GM06990 (cell line): ENCODE measurements around the gene SLC2A10.

ENCODE experiments used
- DNase-seq: peaks from one replicate; pipeline ENCODE4 v3.0.0-alpha.2; 2011; ENCODE audit not compliant: insufficient read length; ENCODE audit errors: extremely low read depth
- H3K27me3 ChIP-seq: replicated peaks from 2 replicates; pipeline ENCODE4 v1.6.0; 2011; ENCODE audit warnings: low read length; ENCODE audit not compliant: control insufficient read depth, insufficient read depth
- H3K36me3 ChIP-seq: 2 replicates; pipeline ENCODE4 v1.5.1; 2011; ENCODE audit warnings: low read length; ENCODE audit not compliant: control insufficient read depth, insufficient read depth
- H3K4me3 ChIP-seq: replicated peaks from 2 replicates; pipeline ENCODE4 v1.5.1; 2011; ENCODE audit warnings: low read depth, mild to moderate bottlenecking, control low read depth, low read length
- CTCF ChIP-seq: IDR thresholded peaks from 2 replicates; pipeline ENCODE4 v1.5.1; 2011; ENCODE audit warnings: low read length, control low read depth, mild to moderate bottlenecking, inconsistent platforms; ENCODE audit not compliant: insufficient read depth, poor library complexity, severe bottlenecking

The SLC2A10 gene

DNA sequence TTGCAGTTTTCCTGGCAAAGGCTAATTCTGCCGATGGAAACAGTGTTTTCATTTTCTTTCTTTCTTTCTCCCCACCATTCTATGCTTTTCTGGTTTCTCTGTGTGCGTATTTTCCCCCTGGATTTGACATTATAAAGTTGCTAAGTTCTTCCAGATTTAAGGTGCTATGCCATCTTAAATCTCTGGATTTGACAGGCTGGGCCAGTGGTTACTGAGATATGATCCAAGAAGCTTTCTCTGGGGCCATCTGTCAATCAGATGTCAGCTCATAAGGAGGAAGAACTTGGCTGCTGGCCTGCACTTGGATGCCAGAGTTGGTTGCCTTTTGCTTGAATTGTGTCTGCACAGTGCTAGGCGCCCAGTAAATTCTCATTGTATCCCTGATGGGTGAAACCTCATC is 39.7 kb downstream of the SLC2A10 start:
- H3K4me3 ChIP-seq, result no peak overlapping the region
- no peaks in the 10 kb centered on the region for H3K27me3 ChIP-seq
- no peaks in the 10 kb centered on the region for H3K36me3 ChIP-seq
- DNase-seq, result no peak
- TF ChIP-seq CTCF, result no peak

GRCh38 chr20:46751856-46752255 is 42.4 kb downstream of the SLC2A10 start:
- H3K36me3 ChIP-seq, result no peaks in the 10 kb centered on the region
- TF ChIP-seq CTCF, result no peak
- H3K27me3 ChIP-seq, result no peaks in the 10 kb centered on the region
- H3K4me3 ChIP-seq, result no peak overlapping the region
- no peak for DNase-seq

DNA sequence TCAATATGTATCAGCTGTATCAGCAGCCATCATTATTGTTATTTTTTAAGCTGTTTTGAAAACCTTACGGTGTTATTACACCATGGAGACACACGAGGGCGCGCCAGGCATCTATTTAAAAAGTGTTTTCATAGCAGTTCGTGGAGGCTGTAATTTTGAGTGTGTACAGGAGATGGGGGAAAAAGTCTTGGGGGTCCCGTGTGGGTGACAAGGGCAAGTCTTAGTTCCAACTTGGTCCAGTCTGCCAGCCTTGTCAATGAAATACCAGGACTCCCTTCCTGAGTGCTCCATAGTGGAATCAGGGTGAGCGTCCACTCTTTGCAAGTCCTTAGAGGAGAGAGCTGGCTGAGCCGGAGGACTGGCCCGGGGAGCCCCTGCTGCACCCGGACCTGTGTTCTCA is 43.3 kb downstream of the SLC2A10 start:
- Histone ChIP-seq H3K27me3 (no peaks in the 10 kb centered on the region), H3K4me3 (no peak overlapping the region), H3K36me3 (no peaks in the 10 kb centered on the region)
- no peak for DNase-seq
- peak; percentile 66 for TF ChIP-seq CTCF

DNA sequence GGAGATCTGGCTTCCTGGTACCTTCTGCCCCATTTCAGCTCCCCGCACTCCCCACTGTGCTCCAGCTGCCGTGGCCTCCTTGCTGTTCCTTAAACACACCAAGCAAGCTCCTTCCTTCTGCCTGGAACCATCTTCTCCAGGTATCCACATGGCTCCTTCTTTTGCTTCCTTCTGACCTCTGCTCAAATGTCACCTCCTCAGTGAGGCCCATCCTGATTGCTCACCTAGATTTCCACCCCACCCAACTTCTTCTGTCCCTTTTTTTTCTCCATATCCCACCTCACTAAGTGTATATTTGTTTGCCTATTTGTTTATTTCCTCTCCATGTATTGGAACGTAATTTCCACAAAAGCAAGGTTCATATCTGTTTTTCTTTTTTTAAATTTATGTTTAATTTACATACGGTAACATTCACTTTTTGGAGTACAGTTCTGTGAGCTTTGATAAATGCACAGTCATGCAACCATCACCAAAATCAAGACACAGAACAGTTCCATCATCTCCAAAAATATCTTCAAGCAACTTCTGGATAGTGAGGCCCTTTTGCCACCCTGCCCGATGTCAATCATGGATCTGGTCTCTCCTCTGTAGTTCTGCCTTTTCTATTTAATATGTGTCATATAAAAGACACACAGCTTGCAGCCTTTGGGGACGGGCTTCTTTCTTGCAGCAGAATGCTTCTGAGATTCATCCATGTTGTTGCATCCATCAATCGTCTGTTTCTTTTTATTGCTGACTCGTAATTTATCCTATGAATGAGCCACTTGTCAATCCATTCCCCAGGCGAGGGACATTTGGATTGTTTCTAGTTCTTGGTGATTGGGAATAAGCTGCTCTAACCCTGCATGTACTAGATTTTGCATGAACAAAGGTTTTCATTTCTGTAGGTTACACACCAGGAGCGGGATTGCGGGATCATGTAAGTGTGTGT is 46.3 kb downstream of the SLC2A10 start:
- H3K27me3 ChIP-seq, result no peaks in the 10 kb centered on the region
- no peak for DNase-seq
- no peak for TF ChIP-seq CTCF
- no peaks in the 10 kb centered on the region for H3K36me3 ChIP-seq
- H3K4me3 ChIP-seq, result no peak overlapping the region

DNA sequence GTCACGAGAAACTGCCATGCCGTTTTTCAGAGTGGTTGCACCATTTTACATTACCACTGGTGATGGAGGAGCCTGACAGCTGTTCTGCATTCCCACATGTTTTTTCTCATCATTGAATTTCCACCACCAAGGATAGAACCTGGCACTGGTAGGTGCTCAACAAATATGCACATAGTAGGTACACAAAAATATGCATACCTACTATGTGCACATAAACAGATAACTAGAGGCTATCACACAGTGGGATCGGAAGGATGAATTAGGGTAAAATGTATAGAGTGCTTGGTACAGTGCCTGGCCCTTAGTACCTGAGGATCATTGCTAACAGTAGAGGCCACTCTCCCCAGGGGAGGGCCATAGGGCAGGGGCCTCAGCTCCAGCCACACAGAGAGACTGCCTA is 47.0 kb downstream of the SLC2A10 start:
- H3K36me3 ChIP-seq, result no peaks in the 10 kb centered on the region
- no peaks in the 10 kb centered on the region for H3K27me3 ChIP-seq
- DNase-seq, result no peak
- no peak for TF ChIP-seq CTCF
- H3K4me3 ChIP-seq, result no peak overlapping the region
